OCI-LY1 (cell line): Measurements from ENCODE around the gene LRIG3.

Experiments
- CTCF ChIP-seq: fragments of 200-600 bp; sonication (generic), shearing (Covaris generic); IDR thresholded peaks from 2 replicates; pipeline ENCODE4 v1.5.1; 2017; ENCODE audit warnings: mild to moderate bottlenecking, antibody characterized with exemption, low read length, moderate library complexity, mixed read lengths
- EZH2 ChIP-seq: fragments of 200-600 bp; sonication (generic), shearing (Covaris generic); IDR thresholded peaks from 2 replicates; pipeline ENCODE4 v1.8.0; 2017; ENCODE audit warnings: borderline replicate concordance, mixed run types, mild to moderate bottlenecking, antibody characterized with exemption, low read length, moderate library complexity, mixed read lengths

- TF ChIP-seq CTCF = no peak
- no peak for TF ChIP-seq EZH2
Observed at GRCh38 chr12:58915634-58916033, 4.7 kb downstream of the LRIG3 start.
